Measurements from ENCODE around the gene TAPT1.

The TAPT1 gene

DNA sequence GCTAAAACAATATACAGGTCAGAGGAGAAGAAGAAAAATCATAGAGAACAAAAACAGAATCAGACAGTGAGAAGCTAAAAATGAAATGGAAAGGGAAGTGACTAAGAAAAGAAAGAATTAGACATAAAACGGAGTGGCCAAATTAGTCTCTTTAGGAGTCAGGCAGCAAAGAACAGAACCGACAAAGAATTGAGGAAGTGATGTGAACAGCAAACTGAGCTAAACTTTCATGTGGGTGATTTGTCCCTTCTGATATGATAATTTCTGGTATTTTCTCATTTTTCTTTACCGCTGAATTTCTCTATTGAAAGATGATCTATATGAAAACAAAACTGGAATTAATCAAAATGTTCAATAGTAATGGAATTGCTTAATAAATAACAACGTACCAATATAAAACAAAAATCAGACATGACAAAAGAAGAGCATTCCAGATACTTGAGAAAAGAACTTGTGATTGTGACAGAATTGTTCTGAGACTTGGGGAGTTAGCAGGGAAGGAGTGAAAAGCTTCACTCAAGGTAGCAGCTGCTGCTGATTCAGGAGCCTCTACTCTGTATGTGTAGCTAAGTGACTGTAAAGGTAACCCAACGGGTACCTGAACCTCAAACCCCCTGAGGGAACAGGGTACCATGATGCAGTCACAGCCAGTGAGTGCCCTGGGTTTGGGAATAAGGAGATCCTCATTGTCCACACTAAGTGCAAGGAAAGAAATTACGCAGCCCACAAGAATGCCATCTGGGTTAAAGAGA is 8.8 kb downstream of the TAPT1 start:
- H3K4me1 ChIP-seq (ENCODE audit: control insufficient read depth in 1 of 2, insufficient read depth in 2 of 2, low read length in 2 of 2), result peaks cover under 1 to 5% of the 10 kb centered on the region in 2 donors
- no peaks in the 10 kb centered on the region for H3K27me3 ChIP-seq (ENCODE audit: control insufficient read depth in 1 of 2, insufficient read depth in 2 of 2, low read length in 2 of 2)
- peaks cover 0 to 11% of the 10 kb centered on the region in 2 donors for H3K36me3 ChIP-seq (ENCODE audit: control insufficient read depth in 1 of 2, insufficient read depth in 2 of 2, low read length in 2 of 2)
- no peak overlapping the region for H3K9ac ChIP-seq (ENCODE audit: low read depth in 1 of 2, low read length in 2 of 2)
- H3K27ac ChIP-seq (ENCODE audit: low read depth, low read length), result no peak overlapping the region
- no peak overlapping the region for H3K4me3 ChIP-seq (ENCODE audit: low read depth in 1 of 2, low read length in 2 of 2)
- H3K9me3 ChIP-seq (ENCODE audit: control insufficient read depth in 1 of 2, low read length in 2 of 2), result no peaks in the 10 kb centered on the region

DNA sequence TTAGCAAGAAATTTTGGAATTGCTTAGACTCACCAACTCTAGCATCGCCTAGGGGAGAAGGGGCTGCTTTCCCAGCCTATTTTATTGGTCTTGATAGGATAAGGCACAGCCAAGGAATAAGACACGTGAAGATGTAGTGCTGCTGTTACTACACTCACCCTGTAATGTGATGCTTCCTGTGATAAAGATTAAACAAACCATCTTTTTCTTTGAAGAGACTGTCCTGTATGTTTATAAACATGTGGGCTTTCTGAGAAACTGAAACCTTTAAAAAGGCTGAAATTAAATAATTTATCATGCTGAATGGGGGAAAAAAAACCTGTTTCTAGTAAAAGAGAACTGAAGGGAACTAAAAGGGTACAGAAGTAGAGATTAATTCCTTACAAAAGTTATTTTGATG is 13.2 kb downstream of the TAPT1 start:
- Histone ChIP-seq H3K4me1 (ENCODE audit: control insufficient read depth in 1 of 2, insufficient read depth in 2 of 2, low read length in 2 of 2) (peaks cover 0 to 9% of the 10 kb centered on the region in 2 donors), H3K9ac (ENCODE audit: low read depth in 1 of 2, low read length in 2 of 2) (no peak overlapping the region), H3K9me3 (ENCODE audit: control insufficient read depth in 1 of 2, low read length in 2 of 2) (no peaks in the 10 kb centered on the region), H3K4me3 (ENCODE audit: low read depth in 1 of 2, low read length in 2 of 2) (no peak overlapping the region), H3K27ac (ENCODE audit: low read depth, low read length) (no peak overlapping the region), H3K27me3 (ENCODE audit: control insufficient read depth in 1 of 2, insufficient read depth in 2 of 2, low read length in 2 of 2) (no peaks in the 10 kb centered on the region), H3K36me3 (ENCODE audit: control insufficient read depth in 1 of 2, insufficient read depth in 2 of 2, low read length in 2 of 2) (peaks cover 0 to 8% of the 10 kb centered on the region in 2 donors)

DNA sequence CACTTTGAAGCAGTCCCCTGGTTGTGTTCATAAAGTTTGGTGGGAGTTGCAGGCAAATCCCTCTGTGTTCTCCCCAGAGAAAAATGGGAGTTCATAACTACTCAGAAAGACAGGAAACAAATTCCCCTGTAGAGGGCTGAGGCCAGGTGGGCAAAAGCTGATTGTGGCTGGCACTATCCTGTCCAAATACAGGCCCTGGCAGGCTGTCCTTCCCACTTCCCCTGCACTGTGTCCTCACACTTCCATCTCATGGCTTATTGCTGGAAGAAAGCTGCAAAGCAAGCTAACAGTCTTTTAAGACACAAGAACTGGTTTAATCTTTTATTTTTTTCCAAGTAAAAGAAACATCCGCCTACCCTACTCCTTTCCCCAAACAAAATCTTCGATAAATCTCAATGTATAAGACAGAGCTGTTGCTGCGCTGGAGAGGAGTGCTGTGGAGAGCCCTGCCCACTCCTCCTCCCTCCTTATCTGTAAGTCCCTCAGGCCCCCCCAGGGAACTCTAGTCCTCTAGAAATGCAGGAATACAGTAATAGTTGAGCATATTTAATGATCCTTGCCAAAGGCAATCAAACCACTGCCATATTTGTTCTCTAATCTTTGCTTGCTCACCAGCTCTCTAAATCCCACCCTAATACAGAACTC is 14.0 kb downstream of the TAPT1 start:
- Histone ChIP-seq H3K36me3 (ENCODE audit: control insufficient read depth in 1 of 2, insufficient read depth in 2 of 2, low read length in 2 of 2) (peaks cover 0 to 7% of the 10 kb centered on the region in 2 donors), H3K27me3 (ENCODE audit: control insufficient read depth in 1 of 2, insufficient read depth in 2 of 2, low read length in 2 of 2) (no peaks in the 10 kb centered on the region), H3K4me1 (ENCODE audit: control insufficient read depth in 1 of 2, insufficient read depth in 2 of 2, low read length in 2 of 2) (peaks cover 0 to 9% of the 10 kb centered on the region in 2 donors), H3K9me3 (ENCODE audit: control insufficient read depth in 1 of 2, low read length in 2 of 2) (no peaks in the 10 kb centered on the region), H3K9ac (ENCODE audit: low read depth in 1 of 2, low read length in 2 of 2) (no peak overlapping the region), H3K27ac (ENCODE audit: low read depth, low read length) (no peak overlapping the region), H3K4me3 (ENCODE audit: low read depth in 1 of 2, low read length in 2 of 2) (no peak overlapping the region)

DNA sequence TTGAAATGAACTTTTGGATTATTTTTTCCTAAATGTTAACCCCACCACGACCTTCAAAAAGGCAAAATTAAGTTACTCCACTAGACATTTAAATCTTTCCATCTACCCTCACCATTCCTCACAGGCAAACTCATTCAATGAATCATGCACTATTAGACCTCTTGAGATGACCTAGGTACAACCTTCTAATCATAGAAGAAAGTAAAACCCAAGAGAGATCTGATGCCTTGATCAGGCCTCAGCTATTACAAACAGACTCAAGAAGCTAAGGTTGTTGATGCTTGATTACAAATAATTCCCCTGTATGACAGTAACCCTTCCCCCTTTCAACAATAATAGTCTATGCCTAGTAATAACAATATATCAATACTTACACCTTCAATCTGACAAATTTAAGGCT is 18.9 kb downstream of the TAPT1 start:
- Histone ChIP-seq H3K36me3 (ENCODE audit: control insufficient read depth in 1 of 2, insufficient read depth in 2 of 2, low read length in 2 of 2) (peaks cover 0 to 5% of the 10 kb centered on the region in 2 donors), H3K27ac (ENCODE audit: low read depth, low read length) (no peak overlapping the region), H3K27me3 (ENCODE audit: control insufficient read depth in 1 of 2, insufficient read depth in 2 of 2, low read length in 2 of 2) (no peaks in the 10 kb centered on the region), H3K9me3 (ENCODE audit: control insufficient read depth in 1 of 2, low read length in 2 of 2) (no peaks in the 10 kb centered on the region), H3K4me3 (ENCODE audit: low read depth in 1 of 2, low read length in 2 of 2) (no peak overlapping the region), H3K9ac (ENCODE audit: low read depth in 1 of 2, low read length in 2 of 2) (no peak overlapping the region), H3K4me1 (ENCODE audit: control insufficient read depth in 1 of 2, insufficient read depth in 2 of 2, low read length in 2 of 2) (peaks cover 0 to 13% of the 10 kb centered on the region in 2 donors)

DNA sequence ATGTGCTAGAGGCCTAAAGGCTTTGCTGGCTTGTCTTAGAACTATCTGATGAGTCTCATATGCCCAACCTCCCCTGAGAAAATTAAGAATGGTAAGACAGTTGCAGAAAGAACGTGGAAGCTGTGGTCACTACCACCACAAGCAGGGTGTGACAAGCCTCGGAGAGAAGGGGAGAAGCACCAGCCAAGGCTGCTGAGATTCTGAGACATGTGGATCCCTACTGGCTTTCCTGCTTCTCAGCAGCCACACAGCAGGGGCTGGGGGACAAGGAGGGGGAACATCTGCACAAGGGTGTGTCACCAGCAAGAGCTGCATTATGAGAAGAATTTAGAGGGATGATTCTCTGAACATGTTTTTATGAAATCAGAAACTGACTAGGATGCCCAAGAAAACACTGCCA is 19.4 kb downstream of the TAPT1 start:
- H3K36me3 ChIP-seq (ENCODE audit: control insufficient read depth in 1 of 2, insufficient read depth in 2 of 2, low read length in 2 of 2), result peaks cover under 1 to 5% of the 10 kb centered on the region in 2 donors
- H3K27me3 ChIP-seq (ENCODE audit: control insufficient read depth in 1 of 2, insufficient read depth in 2 of 2, low read length in 2 of 2), result no peaks in the 10 kb centered on the region
- H3K9me3 ChIP-seq (ENCODE audit: control insufficient read depth in 1 of 2, low read length in 2 of 2), result no peaks in the 10 kb centered on the region
- no peak overlapping the region for H3K9ac ChIP-seq (ENCODE audit: low read depth in 1 of 2, low read length in 2 of 2)
- no peak overlapping the region for H3K27ac ChIP-seq (ENCODE audit: low read depth, low read length)
- H3K4me3 ChIP-seq (ENCODE audit: low read depth in 1 of 2, low read length in 2 of 2), result no peak overlapping the region
- peaks cover 0 to 10% of the 10 kb centered on the region in 2 donors for H3K4me1 ChIP-seq (ENCODE audit: control insufficient read depth in 1 of 2, insufficient read depth in 2 of 2, low read length in 2 of 2)

DNA sequence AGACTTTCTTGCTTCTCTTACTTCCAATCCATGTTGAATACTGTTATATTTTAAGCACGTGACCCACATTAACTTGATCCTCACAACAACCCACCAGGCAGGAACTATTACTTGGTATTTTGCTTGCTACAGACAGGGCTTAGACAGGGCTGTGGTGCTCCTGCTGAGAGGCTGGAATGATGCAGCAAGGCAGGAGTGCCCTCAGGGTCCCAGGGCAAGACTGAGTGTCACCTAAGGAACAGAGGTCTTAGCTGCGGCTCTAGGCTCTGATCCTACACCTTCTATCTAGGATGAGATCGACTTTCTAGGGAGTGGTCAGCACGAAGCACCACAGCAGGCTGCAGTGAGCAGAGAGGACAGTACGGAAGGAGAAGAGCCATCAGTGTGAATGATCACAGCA is 20.0 kb downstream of the TAPT1 start:
- Histone ChIP-seq H3K27me3 (ENCODE audit: control insufficient read depth in 1 of 2, insufficient read depth in 2 of 2, low read length in 2 of 2) (no peaks in the 10 kb centered on the region), H3K27ac (ENCODE audit: low read depth, low read length) (no peak overlapping the region), H3K9me3 (ENCODE audit: control insufficient read depth in 1 of 2, low read length in 2 of 2) (no peaks in the 10 kb centered on the region), H3K36me3 (ENCODE audit: control insufficient read depth in 1 of 2, insufficient read depth in 2 of 2, low read length in 2 of 2) (peaks cover 3 to 5% of the 10 kb centered on the region in 2 donors), H3K9ac (ENCODE audit: low read depth in 1 of 2, low read length in 2 of 2) (no peak overlapping the region), H3K4me1 (ENCODE audit: control insufficient read depth in 1 of 2, insufficient read depth in 2 of 2, low read length in 2 of 2) (peaks cover 0 to 8% of the 10 kb centered on the region in 2 donors), H3K4me3 (ENCODE audit: low read depth in 1 of 2, low read length in 2 of 2) (no peak overlapping the region)

DNA sequence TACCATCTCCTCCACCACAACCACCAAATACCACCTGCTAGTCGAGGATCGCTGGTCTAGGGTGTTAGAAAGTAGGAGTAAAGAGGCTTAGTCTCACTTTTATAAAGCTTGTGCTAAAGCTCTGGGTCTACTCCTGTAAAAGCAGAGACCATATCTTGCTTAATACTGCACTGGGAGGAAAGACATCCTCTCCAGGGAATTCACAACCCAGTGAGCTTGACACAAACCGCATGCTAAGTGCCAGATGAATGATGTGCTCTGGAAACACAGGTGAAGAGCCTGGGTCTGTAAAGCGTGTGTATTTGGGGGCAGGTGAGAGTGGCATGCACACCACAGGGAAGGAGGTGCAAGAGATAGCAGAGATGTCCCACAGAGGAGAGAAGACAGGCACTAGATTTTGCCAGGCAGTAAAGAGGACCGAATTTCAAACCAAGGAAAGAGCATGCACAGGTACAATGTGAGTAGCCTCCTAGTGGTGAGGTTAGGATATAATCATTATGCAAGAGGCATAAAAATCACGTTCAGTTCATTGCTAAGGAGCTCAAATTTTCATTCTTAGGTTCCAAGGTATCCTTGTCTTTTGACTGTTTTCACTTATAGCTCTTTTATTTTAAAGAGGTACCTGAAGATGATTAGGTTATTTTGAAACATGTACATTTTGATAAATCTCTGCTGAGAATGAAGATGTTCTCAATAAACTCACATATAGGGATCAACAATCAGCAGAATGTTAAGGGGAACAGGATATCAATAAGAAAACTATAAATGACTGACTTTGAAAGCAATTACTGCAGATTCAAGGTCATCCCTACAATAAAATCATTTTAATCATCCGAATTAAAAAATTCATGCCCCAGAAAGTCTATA is 20.7 kb downstream of the TAPT1 start:
- Histone ChIP-seq H3K36me3 (ENCODE audit: control insufficient read depth in 1 of 2, insufficient read depth in 2 of 2, low read length in 2 of 2) (peaks cover 3 to 6% of the 10 kb centered on the region in 2 donors), H3K27me3 (ENCODE audit: control insufficient read depth in 1 of 2, insufficient read depth in 2 of 2, low read length in 2 of 2) (no peaks in the 10 kb centered on the region), H3K9me3 (ENCODE audit: control insufficient read depth in 1 of 2, low read length in 2 of 2) (no peaks in the 10 kb centered on the region), H3K4me1 (ENCODE audit: control insufficient read depth in 1 of 2, insufficient read depth in 2 of 2, low read length in 2 of 2) (peaks cover 0 to 8% of the 10 kb centered on the region in 2 donors), H3K9ac (ENCODE audit: low read depth in 1 of 2, low read length in 2 of 2) (no peak overlapping the region), H3K27ac (ENCODE audit: low read depth, low read length) (no peak overlapping the region), H3K4me3 (ENCODE audit: low read depth in 1 of 2, low read length in 2 of 2) (no peak overlapping the region)

DNA sequence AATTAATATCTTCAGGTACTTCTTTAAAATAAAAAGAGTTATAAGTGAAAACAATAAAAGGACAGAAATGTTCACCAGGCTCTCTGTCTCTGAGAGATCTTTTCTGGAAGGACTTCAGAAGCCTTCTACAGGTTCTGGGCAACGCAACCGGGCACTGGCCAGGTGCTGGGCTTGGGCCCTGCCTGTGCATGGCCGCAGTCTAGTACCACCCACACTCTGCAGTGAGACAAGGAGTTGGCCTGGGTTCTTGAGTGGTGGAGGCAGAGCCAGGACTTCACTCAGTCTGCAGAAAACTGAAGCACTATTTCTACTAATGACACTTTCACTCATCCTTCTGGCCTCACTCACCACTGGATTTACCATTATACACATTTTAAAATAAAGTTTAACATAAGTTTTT is 21.8 kb downstream of the TAPT1 start:
- Histone ChIP-seq H3K9ac (ENCODE audit: low read depth in 1 of 2, low read length in 2 of 2) (no peak overlapping the region), H3K4me1 (ENCODE audit: control insufficient read depth in 1 of 2, insufficient read depth in 2 of 2, low read length in 2 of 2) (peaks cover 0 to 8% of the 10 kb centered on the region in 2 donors), H3K36me3 (ENCODE audit: control insufficient read depth in 1 of 2, insufficient read depth in 2 of 2, low read length in 2 of 2) (peaks cover 3 to 7% of the 10 kb centered on the region in 2 donors), H3K27ac (ENCODE audit: low read depth, low read length) (no peak overlapping the region), H3K4me3 (ENCODE audit: low read depth in 1 of 2, low read length in 2 of 2) (no peak overlapping the region), H3K9me3 (ENCODE audit: control insufficient read depth in 1 of 2, low read length in 2 of 2) (no peaks in the 10 kb centered on the region), H3K27me3 (ENCODE audit: control insufficient read depth in 1 of 2, insufficient read depth in 2 of 2, low read length in 2 of 2) (no peaks in the 10 kb centered on the region)

DNA sequence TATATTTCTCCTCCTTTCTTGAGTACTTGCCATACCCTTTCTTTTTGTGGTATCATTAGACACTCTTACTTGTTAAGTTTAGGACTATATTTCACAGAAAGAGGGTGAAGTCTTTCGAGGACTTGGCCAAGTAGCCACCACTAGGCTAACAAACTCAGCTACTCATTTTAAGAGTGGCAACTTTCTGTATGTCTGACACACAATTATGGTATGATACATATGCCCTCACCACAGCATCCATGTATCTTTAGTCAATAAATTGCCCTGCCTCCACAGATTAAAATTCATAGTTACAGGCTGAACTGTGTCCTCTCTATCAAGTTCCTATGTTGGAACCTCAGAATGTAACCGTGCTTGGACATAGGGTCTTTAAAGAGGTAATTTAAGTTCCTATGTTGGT is 23.2 kb downstream of the TAPT1 start:
- Histone ChIP-seq H3K9ac (ENCODE audit: low read depth in 1 of 2, low read length in 2 of 2) (no peak overlapping the region), H3K9me3 (ENCODE audit: control insufficient read depth in 1 of 2, low read length in 2 of 2) (no peaks in the 10 kb centered on the region), H3K4me3 (ENCODE audit: low read depth in 1 of 2, low read length in 2 of 2) (no peak overlapping the region), H3K27ac (ENCODE audit: low read depth, low read length) (no peak overlapping the region), H3K4me1 (ENCODE audit: control insufficient read depth in 1 of 2, insufficient read depth in 2 of 2, low read length in 2 of 2) (peaks cover 0 to 8% of the 10 kb centered on the region in 2 donors), H3K27me3 (ENCODE audit: control insufficient read depth in 1 of 2, insufficient read depth in 2 of 2, low read length in 2 of 2) (no peaks in the 10 kb centered on the region), H3K36me3 (ENCODE audit: control insufficient read depth in 1 of 2, insufficient read depth in 2 of 2, low read length in 2 of 2) (peaks cover 3 to 7% of the 10 kb centered on the region in 2 donors)

DNA sequence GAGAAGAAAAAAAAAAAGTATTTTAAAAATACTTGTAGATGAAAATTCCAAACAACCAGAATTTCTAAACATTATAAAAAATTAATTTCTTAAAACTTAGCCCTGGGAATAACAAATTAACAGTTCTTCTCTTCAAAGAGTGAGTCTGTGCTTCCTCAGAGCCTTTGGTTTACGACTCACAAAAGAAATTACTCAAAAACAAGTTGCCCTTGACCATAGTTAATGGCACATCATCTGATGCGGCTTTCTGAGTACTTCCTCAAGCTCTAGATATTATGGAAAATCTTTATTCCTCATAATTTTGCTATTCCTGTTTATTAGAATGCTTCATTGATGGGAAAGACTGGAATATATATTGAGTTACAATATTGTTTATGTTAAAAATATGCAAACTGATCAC is 23.7 kb downstream of the TAPT1 start:
- H3K27me3 ChIP-seq (ENCODE audit: control insufficient read depth in 1 of 2, insufficient read depth in 2 of 2, low read length in 2 of 2), result no peaks in the 10 kb centered on the region
- no peak overlapping the region for H3K9ac ChIP-seq (ENCODE audit: low read depth in 1 of 2, low read length in 2 of 2)
- H3K4me3 ChIP-seq (ENCODE audit: low read depth in 1 of 2, low read length in 2 of 2), result no peak overlapping the region
- H3K4me1 ChIP-seq (ENCODE audit: control insufficient read depth in 1 of 2, insufficient read depth in 2 of 2, low read length in 2 of 2), result peaks cover 0 to 8% of the 10 kb centered on the region in 2 donors
- H3K27ac ChIP-seq (ENCODE audit: low read depth, low read length), result no peak overlapping the region
- peaks cover 3 to 7% of the 10 kb centered on the region in 2 donors for H3K36me3 ChIP-seq (ENCODE audit: control insufficient read depth in 1 of 2, insufficient read depth in 2 of 2, low read length in 2 of 2)
- no peaks in the 10 kb centered on the region for H3K9me3 ChIP-seq (ENCODE audit: control insufficient read depth in 1 of 2, low read length in 2 of 2)
